ENCODE measurements around the gene OSGEP. TPM values are rescaled to one million over a fixed set of nuclear protein-coding genes. Genes with fewer than 3 reads are reported as not detected.

OSGEP gene
- total RNA-seq, 2 donors from 2014 or later = 44.3 to 50.7 TPM

GRCh38 chr14:20494935-20495766 lies 40.5 kb upstream of the OSGEP start:
- WGBS, 2 experiments (ENCODE audit: insufficient coverage in 1 of 2, insufficient read length in 1 of 2) = 87 to 91% methylated on average over 7 to 8 of the region's 8 CpGs
- Mint-ChIP-seq H3K27ac (no peak overlapping the region), H3K4me3 (no peak overlapping the region)

DNA sequence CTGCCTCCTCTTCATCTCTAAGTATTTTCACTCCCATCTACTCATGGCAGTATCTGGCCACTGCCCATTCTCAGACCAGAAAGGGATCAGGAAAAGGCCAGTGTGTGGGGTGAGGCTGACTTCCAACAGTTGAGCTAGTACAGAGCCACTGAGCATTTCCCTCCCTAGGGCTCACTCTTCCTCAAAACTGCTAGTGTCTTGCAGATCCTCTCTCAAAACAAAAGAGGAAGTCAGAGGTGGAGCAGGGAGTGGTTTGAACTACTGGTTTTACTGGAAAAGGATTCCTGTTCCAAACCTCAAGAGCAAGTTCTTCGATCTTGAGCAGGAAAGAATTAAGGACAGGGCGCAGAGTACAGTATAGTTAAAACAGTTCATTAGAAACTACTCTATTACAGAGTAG lies 39.0 kb upstream of the OSGEP start:
- no peak for TF ChIP-seq CTCF (conservative IDR thresholded peaks at IDR 0.05)

More at GRCh38 chr14:20494935-20495766, 40.5 kb upstream of the OSGEP start:
- no peak overlapping the region for H3K27ac ChIP-seq (ENCODE audit: low read depth, low read length)
- H3K4me1 Mint-ChIP-seq = peaks cover 16% of the 10 kb centered on the region
- no peak overlapping the region for H3K9ac ChIP-seq (ENCODE audit: extremely low read depth, low read length, poor library complexity, severe bottlenecking)
- H3K9me3 Mint-ChIP-seq = peaks cover 24% of the 10 kb centered on the region
- H3K27me3 ChIP-seq (ENCODE audit: control insufficient read depth, insufficient read depth, low read length, poor library complexity, severe bottlenecking) = no peaks in the 10 kb centered on the region
- no peaks in the 10 kb centered on the region for H3K36me3 Mint-ChIP-seq (ENCODE audit: low read depth)
- H3K27me3 Mint-ChIP-seq (ENCODE audit: insufficient read depth) = no peaks in the 10 kb centered on the region
- peaks cover 12% of the 10 kb centered on the region for H3K9me3 ChIP-seq (ENCODE audit: control insufficient read depth, low read length)
- no peaks in the 10 kb centered on the region for H3K36me3 ChIP-seq (ENCODE audit: control insufficient read depth, insufficient read depth, low read length)
- H3K4me1 ChIP-seq (ENCODE audit: control insufficient read depth, insufficient read depth, low read length) = no peaks in the 10 kb centered on the region
- no peak for DNase-seq
- TF ChIP-seq CTCF (conservative IDR thresholded peaks at IDR 0.05) = no peak
- H3K4me3 ChIP-seq (ENCODE audit: low read length) = peak overlapping the region; percentile 40

DNA sequence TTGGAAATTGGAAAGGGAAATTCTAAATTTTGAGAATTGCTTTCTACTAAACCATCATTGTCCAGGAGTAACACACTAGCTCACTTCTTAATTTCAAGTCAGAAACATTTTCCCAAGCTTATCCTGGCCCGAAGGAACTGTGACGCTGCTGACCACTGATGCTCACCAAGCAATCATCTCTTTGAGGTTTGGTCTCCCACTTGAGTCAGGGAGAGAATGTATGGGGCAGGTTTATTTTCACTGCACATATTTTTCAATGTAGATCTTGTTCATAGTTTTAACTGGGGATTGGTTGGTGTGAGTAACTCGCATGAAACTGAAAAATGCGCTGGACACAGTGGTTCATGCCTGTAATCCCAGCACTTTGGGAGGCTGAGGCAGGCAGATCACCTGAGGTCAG lies 37.9 kb upstream of the OSGEP start:
- no peak for DNase-seq
- no peaks in the 10 kb centered on the region for H3K27me3 ChIP-seq (ENCODE audit: control insufficient read depth, insufficient read depth, low read length, poor library complexity, severe bottlenecking)
- no peak overlapping the region for H3K9ac ChIP-seq (ENCODE audit: extremely low read depth, low read length, poor library complexity, severe bottlenecking)
- no peaks in the 10 kb centered on the region for H3K36me3 ChIP-seq (ENCODE audit: control insufficient read depth, insufficient read depth, low read length)
- WGBS, 2 experiments (ENCODE audit: insufficient coverage in 1 of 2, insufficient read length in 1 of 2) = 84 to 92% methylated on average over 4 of the region's 4 CpGs
- TF ChIP-seq CTCF (conservative IDR thresholded peaks at IDR 0.05) = no peak
- H3K4me3 Mint-ChIP-seq = no peak overlapping the region
- H3K4me1 ChIP-seq (ENCODE audit: control insufficient read depth, insufficient read depth, low read length) = no peaks in the 10 kb centered on the region
- H3K27ac Mint-ChIP-seq = no peak overlapping the region
- H3K27me3 Mint-ChIP-seq (ENCODE audit: insufficient read depth) = no peaks in the 10 kb centered on the region
- no peaks in the 10 kb centered on the region for H3K36me3 Mint-ChIP-seq (ENCODE audit: low read depth)
- H3K4me1 Mint-ChIP-seq = peaks cover 12% of the 10 kb centered on the region
- no peak overlapping the region for H3K4me3 ChIP-seq (ENCODE audit: low read length)
- H3K27ac ChIP-seq (ENCODE audit: low read depth, low read length) = no peak overlapping the region
- H3K9me3 Mint-ChIP-seq = peaks cover 24% of the 10 kb centered on the region
- peaks cover 12% of the 10 kb centered on the region for H3K9me3 ChIP-seq (ENCODE audit: control insufficient read depth, low read length)

More for the DNA sequence above, 39.0 kb upstream of the OSGEP start:
- H3K27me3 Mint-ChIP-seq (ENCODE audit: insufficient read depth) = no peaks in the 10 kb centered on the region
- Histone ChIP-seq H3K9ac (ENCODE audit: extremely low read depth, low read length, poor library complexity, severe bottlenecking) (no peak overlapping the region), H3K27me3 (ENCODE audit: control insufficient read depth, insufficient read depth, low read length, poor library complexity, severe bottlenecking) (no peaks in the 10 kb centered on the region), H3K4me1 (ENCODE audit: control insufficient read depth, insufficient read depth, low read length) (no peaks in the 10 kb centered on the region), H3K36me3 (ENCODE audit: control insufficient read depth, insufficient read depth, low read length) (no peaks in the 10 kb centered on the region), H3K9me3 (ENCODE audit: control insufficient read depth, low read length) (peaks cover 12% of the 10 kb centered on the region), H3K27ac (ENCODE audit: low read depth, low read length) (no peak overlapping the region), H3K4me3 (ENCODE audit: low read length) (no peak overlapping the region)
- no peak overlapping the region for H3K4me3 Mint-ChIP-seq
- H3K4me1 Mint-ChIP-seq = peaks cover 13% of the 10 kb centered on the region
- 84% methylated on average over 2 of the region's 2 CpGs; no CpG with 5 or more reads in 1 of the 2 experiments for WGBS, 2 experiments (ENCODE audit: insufficient coverage in 1 of 2, insufficient read length in 1 of 2)
- no peak for DNase-seq
- no peak overlapping the region for H3K27ac Mint-ChIP-seq
- peaks cover 24% of the 10 kb centered on the region for H3K9me3 Mint-ChIP-seq
- no peaks in the 10 kb centered on the region for H3K36me3 Mint-ChIP-seq (ENCODE audit: low read depth)
